Measurements from ENCODE around the gene AFF2.

AFF2 gene

DNA sequence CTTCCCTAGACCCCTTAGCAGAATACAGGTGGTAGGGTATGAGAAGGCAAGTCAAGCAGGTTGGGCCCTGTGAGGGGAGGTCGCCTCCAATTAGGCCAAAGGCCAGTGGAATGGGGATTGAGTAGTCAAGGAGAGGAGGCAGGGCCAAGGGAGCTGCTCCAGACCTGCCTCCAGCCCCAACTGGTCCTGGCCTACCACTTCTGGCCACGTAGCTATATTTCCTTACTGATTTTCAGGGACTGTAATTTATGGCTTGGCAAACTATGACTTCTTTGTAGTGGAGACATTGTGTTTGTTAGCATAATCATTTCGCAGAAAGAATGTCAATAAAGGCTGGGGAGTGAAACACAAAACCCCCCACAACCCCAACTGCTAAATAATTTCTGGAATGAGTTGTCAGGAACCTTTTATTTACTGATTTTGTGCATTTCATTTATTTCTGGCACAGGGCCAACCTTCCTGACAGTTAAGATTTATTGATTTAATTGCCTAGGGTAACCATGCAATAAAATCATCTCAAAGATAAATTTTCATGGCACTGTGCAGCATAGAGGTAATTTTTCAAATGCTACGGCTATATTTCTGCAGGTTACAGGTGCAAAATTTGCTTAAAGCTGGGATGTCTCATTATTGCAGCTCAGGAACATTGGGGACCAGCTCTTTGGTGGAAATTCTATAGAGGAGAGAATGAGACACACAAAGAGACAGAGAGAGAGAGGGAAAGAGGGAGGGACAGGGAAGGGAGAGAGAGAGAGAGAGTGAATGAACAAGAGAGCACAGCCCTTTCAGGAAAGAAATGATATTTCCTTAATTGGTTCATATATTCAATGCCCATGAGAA lies 509.8 kb downstream of the AFF2 start:
- DNase-seq (ENCODE audit: low read depth): no peak

DNA sequence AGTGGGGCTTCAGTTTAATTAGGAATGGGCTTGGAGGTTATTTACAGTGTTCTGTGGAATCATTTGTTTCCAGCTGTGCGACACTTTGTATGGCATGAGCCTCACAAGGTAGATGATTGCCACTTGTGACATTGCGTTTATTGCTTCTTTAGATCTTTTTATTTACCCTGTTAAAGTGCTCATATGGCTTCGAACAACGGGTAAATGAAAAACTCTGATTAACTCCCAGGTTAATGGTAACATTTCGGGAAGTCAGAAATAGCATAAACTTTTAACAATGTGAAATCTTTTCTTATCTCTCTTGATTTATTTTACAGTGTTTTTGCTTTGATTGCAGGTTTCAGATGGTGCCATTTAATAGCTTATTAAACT lies 510.4 kb downstream of the AFF2 start:
- no peak for DNase-seq (ENCODE audit: low read depth)

DNA sequence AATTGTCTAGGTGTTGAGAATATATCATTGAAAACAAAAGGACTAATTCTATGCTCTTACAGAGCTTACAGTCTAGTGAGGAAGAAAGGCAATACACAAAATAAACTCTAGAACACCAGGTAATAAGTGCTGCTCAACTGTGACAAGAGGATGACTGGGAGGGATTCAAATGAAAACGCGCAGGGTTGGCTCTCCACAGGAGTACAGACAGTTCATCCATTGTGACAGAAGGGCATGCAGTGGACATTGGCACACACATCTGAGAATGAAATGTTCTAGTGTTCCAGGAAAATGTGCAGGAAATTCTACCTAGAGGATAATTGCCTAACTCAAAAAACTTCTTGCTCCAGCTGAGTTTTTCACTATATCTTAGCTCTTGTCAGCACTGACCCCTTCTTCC lies 512.7 kb downstream of the AFF2 start:
- DNase-seq (ENCODE audit: low read depth): no peak

DNA sequence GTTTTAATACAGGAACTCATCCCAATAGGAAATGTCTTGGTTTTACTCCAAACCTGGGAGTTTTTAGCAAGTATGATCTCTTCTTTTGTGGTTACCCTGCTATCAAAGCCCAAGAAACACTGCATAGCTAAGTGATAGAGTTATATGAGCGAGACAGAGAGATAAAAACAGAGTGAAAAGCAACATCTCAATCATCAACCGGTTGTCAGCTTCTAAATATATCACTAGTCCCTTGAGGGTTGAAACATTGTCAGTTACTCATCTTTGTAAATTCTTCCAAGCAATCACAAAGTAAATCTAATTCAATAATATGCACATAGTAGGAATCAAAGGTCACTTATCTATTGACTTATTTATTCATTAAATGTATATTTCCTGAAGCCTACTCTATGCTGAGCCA lies 520.7 kb downstream of the AFF2 start:
- DNase-seq (ENCODE audit: low read depth): no peak

DNA sequence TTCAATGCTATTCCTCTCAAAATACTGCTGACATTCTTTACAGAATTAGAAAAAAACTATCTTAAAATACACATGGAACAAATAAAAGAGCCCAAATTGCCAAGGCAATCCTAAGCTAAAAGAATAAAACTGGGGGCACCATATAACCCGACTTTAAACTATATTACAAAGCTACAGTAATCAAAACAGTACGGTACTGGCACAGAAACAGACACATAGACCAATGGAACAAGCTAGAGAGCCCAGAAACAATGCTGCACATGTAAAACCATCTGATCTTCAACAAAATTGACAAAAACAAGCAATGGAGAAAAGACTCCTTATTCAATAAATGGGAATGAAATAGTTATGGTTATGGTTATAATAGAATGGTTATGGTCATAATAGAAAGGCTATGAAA lies 522.1 kb downstream of the AFF2 start:
- DNase-seq (ENCODE audit: low read depth): no peak

DNA sequence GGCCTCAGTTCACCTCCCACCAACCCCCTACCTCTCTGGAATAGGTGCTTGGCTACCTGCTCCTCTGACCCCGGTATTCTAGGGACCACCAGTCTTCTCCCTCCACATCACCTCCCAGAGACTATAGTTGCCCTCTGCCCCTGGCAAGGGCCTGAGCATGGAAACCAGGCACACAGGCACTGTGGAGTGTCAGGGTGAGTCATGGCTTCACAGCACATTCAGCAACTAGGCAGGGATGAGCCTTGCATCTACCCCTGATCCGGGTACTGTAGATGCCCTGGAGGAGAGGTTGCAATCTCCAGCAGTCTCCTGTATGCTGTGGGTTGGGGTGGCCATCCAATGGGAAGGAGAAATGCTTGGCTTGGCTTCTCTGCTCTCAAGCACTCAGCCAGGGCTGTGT lies 532.0 kb downstream of the AFF2 start:
- DNase-seq (ENCODE audit: low read depth): no peak

DNA sequence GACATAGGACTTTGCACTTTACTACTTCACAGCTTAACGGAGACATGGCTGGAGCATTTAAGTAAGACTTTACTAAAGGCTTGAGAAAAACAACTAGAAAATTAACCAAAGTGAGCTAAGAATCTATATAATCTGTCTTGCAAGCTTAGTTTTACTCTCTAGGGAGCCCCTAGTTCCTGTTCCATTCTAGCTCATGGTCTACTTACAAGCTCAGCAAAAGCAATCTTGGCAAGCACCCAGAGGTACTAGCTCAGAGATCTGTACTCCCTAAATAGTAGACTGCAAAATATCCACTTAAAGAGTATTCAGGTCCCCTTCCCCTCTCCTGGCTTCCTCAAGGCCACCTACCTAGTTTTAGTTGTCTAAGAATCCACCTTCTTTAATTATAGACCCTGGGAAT lies 535.7 kb downstream of the AFF2 start:
- DNase-seq (ENCODE audit: low read depth): no peak

DNA sequence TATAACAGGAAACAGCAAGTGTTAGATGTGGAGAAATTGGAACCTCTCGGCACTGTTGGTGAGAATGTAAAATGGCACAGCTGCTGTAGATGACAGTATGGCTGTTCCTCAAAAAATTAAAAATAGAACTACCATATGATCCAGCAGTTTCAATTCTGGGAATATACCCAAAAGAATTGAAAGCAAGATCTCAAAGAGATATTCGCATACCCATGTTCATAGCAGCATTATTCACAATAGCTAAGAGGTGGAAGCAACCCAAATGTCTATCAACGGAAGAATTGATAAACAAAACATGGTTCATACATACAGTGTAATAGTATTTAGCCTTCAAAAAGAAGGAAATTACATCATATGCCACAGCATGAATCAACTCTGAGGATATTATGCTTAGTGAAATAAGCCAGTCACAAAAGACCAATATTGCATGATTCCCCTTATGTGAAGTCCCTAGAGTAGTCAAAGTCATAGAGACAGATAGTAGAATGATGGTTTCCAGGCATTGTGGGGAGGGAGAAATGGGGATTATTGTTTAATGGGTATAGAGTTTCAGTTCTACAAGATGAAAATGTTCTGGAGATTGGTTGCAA lies 537.0 kb downstream of the AFF2 start:
- DNase-seq (ENCODE audit: low read depth): no peak

DNA sequence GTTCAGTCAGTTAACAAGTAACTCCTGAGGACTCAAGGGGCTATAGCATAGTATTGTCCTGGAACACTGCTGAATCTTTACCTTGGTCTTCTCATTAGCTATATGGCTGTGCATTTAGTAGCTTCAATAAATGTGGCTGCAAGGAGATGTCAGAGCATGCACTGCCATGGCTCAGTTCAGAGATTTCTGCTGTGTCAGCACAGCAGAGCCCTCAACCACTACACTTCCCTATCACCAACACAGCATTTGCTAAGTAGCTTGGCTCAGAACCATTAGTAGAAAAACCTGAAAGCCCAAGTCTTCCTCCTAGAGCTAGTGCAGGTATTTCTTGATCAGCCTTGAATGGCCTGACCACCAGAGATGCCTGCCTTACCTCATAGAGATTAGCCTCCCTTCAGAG lies 538.6 kb downstream of the AFF2 start:
- DNase-seq (ENCODE audit: low read depth): no peak

DNA sequence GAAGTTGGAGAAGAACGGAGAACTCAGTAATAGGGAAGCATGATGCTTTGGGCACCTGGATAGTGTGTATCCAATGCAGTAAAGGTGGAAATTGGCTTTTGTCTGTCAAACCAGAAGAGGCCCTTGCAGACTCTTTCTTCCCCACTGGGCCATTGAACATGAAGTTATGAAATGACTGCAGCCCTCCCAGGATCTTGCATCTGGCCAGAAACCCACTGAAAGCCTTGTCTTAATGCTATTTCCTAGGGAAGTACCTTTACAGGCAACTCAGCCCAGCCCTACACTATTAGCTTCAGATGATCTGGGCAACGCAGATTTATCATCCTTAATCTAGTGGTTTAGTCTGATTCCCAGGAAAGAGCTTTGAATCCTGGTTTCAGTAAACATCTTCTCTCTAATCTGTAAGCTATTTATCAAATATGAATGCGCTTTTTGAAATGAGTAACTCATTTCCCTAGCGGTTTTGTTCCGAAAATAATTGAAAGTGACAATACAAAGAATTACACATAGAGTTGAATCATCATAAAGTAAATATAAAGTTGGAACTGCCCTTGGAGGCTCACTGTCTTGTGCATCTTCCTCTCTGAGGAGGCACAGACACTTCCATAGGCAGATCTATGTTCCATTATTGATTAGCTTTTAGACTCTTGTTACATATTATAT lies 540.6 kb downstream of the AFF2 start:
- no peak for DNase-seq (ENCODE audit: low read depth)

DNA sequence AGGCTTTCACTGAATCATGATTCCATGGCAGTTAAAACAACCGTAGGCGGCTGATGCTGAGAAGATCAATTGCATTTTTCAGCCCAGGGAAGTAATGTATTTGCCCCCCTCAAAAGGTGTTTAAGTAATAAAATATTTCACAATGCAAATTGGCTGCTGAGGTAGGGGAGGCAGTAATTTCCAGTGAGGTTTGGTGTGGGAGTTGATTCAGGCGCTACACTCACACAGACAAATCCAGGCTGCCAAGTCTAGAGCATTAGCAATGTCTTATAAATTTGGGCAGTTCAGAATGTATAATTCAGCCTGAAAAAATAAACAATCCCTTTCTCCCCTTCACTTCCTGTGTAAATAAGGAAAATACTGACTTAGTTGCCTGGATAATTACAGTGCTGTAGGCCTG lies 543.0 kb downstream of the AFF2 start:
- DNase-seq (ENCODE audit: low read depth): no peak

DNA sequence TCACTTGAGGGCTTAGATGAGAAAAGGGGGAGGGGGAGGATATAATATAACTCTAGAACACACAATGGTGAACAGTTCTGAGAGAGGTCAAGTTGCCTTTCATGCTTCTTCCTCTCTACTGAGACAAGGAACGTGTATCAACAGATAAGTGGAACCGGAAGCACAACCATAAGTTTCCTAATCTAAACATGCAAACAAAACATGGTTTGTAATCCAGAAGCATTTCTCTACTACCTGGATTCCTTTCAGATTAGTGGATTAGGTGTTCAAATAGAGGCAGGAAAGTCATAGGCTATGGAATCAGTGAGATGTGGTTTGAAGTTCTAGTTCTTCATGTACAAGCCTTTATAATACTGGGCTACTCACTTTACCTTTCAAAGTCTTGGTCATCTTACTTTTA lies 544.1 kb downstream of the AFF2 start:
- no peak for DNase-seq (ENCODE audit: low read depth)

DNA sequence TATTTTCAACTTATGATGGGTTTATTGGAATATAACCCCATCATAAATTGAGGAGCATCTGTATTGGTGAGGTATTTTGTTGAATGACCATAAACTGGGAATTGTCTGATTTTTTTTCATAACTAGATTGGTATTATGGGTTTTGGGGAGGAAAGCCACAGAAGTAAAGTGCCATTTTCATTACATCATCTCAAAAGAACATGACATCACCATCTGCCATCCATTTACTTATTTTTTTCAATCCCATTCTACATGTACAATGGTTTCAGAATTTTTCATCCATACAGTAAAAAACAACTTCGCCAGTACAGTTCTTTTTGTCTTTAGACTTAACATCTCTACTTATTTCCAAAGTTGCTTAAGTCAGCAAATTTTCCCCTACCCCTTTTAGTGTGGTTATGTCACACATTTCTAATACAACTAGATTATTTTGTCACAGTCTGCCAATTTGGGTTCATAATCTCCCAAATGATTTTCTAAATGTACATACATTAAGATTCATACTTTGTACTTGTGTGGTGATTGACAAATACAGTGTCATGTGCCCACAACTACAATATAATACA lies 545.3 kb downstream of the AFF2 start:
- no peak for DNase-seq (ENCODE audit: low read depth)

Measured in stimulated activated CD8-positive, alpha-beta memory T cell treated with anti-CD3 and anti-CD28 coated beads, Interleukin-12 subunit alpha, Interleukin-12 subunit beta, amount 100 ng/mL, for 4 hours (primary cell).